K562 (cell line): ENCODE results near the gene WDR3. TPM values are rescaled to one million over a fixed set of nuclear protein-coding genes. Genes with fewer than 3 reads are reported as not detected.

ENCODE experiments used
- CSDE1 ChIP-seq, 2 experiments: fragments of 450-650 bp; IDR thresholded peaks; 2 replicates each; pipeline ENCODE4 v1.6.1; 2016; ENCODE audit warnings: mild to moderate bottlenecking in 1 of 2
- XRCC3 ChIP-seq: fragments of 450-650 bp; IDR thresholded peaks from 2 replicates; pipeline ENCODE4 v1.6.1; 2017; ENCODE audit warnings: mild to moderate bottlenecking, moderate library complexity
- ZNF347 ChIP-seq: fragments of 450-650 bp; formaldehyde crosslinking; IDR thresholded peaks from 2 replicates; pipeline ENCODE4 v1.4.0; 2020; ENCODE audit warnings: low read depth, mild to moderate bottlenecking, moderate library complexity
- ZNF41 ChIP-seq: fragments of 250-450 bp; sonication (Bioruptor Pico); conservative IDR thresholded peaks from 2 replicates; pipeline ENCODE4 v1.4.0; 2020; ENCODE audit warnings: mild to moderate bottlenecking
- ZNF695 ChIP-seq: fragments of 450-650 bp; formaldehyde crosslinking; IDR thresholded peaks from 2 replicates; pipeline ENCODE4 v1.4.0; 2020; ENCODE audit warnings: mild to moderate bottlenecking, moderate library complexity
- ZNF79 ChIP-seq: fragments of 250-450 bp; sonication (Bioruptor Pico); IDR thresholded peaks from 2 replicates; pipeline ENCODE4 v1.4.0; 2020; ENCODE audit warnings: low read depth, mild to moderate bottlenecking, moderate library complexity
- polyA plus RNA-seq, 8 experiments: library from polyadenylated mRNA; depleted of rRNA in 4 of 8; stranded (reverse) in 5 of 8; unstranded in 3 of 8; fragments of >200 nt; fragmentation: Nextera tagmentation in 2 of 8; fragmentation: Illumina TruSeq in 1 of 8; extraction: Ambion mirVana in 2 of 8; extraction: Trizol in 1 of 8; gene quantifications; 2 replicates each; pipeline versions ENCODE4 v1.2.1 to v1.2.3, GENCODE V29; 2011 to 2014; ENCODE audit warnings: inconsistent platforms in 1 of 8, missing spikeins in 1 of 8
- total RNA-seq, 7 experiments: library from RNA; depleted of rRNA in 6 of 7; stranded (reverse); fragments of >200 nt in 6 of 7; fragmentation: Illumina TruSeq in 2 of 7; extraction: Trizol in 2 of 7; gene quantifications; 2 replicates each; pipeline versions ENCODE4 v1.2.1 to v1.2.3, GENCODE V29; 2011 to 2021; ENCODE audit warnings: low replicate concordance in 1 of 7
- TF ChIP-seq, protein P1 (sequence below), 2 experiments: fragments of 450-650 bp in 1 of 2; sonication (generic) in 1 of 2; formaldehyde crosslinking in 1 of 2; IDR thresholded peaks; 2 replicates each; pipeline versions ENCODE4 v1.7.1 to v1.9.0; 2016 to 2022; ENCODE audit warnings: inconsistent platforms in 1 of 2, mild to moderate bottlenecking in 1 of 2, missing genetic modification reagents in 1 of 2
- TF ChIP-seq, protein P2 (sequence below): sonication (generic); formaldehyde crosslinking; IDR thresholded peaks from 2 replicates; pipeline ENCODE4 v1.8.0; 2023; ENCODE audit warnings: mild to moderate bottlenecking, missing genetic modification reagents
- TF ChIP-seq, protein P3 (sequence below): IDR thresholded peaks from 2 replicates; pipeline ENCODE4 v1.6.1; 2011; ENCODE audit warnings: borderline replicate concordance, low read depth, mild to moderate bottlenecking, moderate library complexity, low read length; ENCODE audit not compliant: insufficient read depth, poor library complexity, severe bottlenecking
- TF ChIP-seq, protein P4 (sequence below): sonication (generic); formaldehyde crosslinking; IDR thresholded peaks from 2 replicates; pipeline ENCODE4 v1.8.0; 2022; ENCODE audit warnings: mild to moderate bottlenecking, missing genetic modification reagents

Gene WDR3
- total and polyA plus RNA-seq, 9 of the 15 experiments (the other 6 are each of a cell fraction or from before 2014, with no cell fraction given), result 40.6 to 122 (median 76.5) TPM

DNA sequence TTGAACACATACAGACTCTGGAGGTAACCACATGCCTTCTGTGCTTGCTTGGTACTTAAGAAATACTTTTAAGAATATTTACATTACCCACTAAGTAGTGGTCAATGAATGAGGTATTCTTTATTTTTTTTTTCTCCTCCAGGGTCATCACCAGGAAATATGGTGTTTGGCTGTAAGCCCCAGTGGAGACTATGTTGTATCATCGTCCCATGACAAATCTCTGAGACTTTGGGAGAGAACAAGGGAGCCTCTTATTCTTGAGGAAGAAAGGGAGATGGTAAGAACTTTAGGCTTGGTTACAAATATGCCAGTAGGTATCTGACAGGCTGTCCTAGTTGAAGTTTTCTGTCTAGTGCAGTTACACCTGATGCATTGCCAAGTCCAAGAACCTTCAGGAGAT lies 22.8 kb downstream of the WDR3 start (continued):
- TF ChIP-seq CSDE1 (IDR thresholded peaks at IDR 0.05) (no peak), ZNF41 (CRISPR knock-in tag) (no peak), ZNF79 (no peak), XRCC3 (no peak), ZNF347 (CRISPR knock-in tag) (no peak), ZNF695 (CRISPR knock-in tag) (no peak)
- TF ChIP-seq, protein P1, sequence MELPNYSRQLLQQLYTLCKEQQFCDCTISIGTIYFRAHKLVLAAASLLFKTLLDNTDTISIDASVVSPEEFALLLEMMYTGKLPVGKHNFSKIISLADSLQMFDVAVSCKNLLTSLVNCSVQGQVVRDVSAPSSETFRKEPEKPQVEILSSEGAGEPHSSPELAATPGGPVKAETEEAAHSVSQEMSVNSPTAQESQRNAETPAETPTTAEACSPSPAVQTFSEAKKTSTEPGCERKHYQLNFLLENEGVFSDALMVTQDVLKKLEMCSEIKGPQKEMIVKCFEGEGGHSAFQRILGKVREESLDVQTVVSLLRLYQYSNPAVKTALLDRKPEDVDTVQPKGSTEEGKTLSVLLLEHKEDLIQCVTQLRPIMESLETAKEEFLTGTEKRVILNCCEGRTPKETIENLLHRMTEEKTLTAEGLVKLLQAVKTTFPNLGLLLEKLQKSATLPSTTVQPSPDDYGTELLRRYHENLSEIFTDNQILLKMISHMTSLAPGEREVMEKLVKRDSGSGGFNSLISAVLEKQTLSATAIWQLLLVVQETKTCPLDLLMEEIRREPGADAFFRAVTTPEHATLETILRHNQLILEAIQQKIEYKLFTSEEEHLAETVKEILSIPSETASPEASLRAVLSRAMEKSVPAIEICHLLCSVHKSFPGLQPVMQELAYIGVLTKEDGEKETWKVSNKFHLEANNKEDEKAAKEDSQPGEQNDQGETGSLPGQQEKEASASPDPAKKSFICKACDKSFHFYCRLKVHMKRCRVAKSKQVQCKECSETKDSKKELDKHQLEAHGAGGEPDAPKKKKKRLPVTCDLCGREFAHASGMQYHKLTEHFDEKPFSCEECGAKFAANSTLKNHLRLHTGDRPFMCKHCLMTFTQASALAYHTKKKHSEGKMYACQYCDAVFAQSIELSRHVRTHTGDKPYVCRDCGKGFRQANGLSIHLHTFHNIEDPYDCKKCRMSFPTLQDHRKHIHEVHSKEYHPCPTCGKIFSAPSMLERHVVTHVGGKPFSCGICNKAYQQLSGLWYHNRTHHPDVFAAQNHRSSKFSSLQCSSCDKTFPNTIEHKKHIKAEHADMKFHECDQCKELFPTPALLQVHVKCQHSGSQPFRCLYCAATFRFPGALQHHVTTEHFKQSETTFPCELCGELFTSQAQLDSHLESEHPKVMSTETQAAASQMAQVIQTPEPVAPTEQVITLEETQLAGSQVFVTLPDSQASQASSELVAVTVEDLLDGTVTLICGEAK (IDR thresholded peaks at IDR 0.05), result no peak
- TF ChIP-seq, protein P1 (CRISPR knock-in tag; IDR thresholded peaks at IDR 0.05), result no peak
- TF ChIP-seq, protein P2, sequence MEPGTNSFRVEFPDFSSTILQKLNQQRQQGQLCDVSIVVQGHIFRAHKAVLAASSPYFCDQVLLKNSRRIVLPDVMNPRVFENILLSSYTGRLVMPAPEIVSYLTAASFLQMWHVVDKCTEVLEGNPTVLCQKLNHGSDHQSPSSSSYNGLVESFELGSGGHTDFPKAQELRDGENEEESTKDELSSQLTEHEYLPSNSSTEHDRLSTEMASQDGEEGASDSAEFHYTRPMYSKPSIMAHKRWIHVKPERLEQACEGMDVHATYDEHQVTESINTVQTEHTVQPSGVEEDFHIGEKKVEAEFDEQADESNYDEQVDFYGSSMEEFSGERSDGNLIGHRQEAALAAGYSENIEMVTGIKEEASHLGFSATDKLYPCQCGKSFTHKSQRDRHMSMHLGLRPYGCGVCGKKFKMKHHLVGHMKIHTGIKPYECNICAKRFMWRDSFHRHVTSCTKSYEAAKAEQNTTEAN, result no peak
- TF ChIP-seq, protein P3, sequence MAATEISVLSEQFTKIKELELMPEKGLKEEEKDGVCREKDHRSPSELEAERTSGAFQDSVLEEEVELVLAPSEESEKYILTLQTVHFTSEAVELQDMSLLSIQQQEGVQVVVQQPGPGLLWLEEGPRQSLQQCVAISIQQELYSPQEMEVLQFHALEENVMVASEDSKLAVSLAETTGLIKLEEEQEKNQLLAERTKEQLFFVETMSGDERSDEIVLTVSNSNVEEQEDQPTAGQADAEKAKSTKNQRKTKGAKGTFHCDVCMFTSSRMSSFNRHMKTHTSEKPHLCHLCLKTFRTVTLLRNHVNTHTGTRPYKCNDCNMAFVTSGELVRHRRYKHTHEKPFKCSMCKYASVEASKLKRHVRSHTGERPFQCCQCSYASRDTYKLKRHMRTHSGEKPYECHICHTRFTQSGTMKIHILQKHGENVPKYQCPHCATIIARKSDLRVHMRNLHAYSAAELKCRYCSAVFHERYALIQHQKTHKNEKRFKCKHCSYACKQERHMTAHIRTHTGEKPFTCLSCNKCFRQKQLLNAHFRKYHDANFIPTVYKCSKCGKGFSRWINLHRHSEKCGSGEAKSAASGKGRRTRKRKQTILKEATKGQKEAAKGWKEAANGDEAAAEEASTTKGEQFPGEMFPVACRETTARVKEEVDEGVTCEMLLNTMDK, result no peak
- TF ChIP-seq, protein P4, sequence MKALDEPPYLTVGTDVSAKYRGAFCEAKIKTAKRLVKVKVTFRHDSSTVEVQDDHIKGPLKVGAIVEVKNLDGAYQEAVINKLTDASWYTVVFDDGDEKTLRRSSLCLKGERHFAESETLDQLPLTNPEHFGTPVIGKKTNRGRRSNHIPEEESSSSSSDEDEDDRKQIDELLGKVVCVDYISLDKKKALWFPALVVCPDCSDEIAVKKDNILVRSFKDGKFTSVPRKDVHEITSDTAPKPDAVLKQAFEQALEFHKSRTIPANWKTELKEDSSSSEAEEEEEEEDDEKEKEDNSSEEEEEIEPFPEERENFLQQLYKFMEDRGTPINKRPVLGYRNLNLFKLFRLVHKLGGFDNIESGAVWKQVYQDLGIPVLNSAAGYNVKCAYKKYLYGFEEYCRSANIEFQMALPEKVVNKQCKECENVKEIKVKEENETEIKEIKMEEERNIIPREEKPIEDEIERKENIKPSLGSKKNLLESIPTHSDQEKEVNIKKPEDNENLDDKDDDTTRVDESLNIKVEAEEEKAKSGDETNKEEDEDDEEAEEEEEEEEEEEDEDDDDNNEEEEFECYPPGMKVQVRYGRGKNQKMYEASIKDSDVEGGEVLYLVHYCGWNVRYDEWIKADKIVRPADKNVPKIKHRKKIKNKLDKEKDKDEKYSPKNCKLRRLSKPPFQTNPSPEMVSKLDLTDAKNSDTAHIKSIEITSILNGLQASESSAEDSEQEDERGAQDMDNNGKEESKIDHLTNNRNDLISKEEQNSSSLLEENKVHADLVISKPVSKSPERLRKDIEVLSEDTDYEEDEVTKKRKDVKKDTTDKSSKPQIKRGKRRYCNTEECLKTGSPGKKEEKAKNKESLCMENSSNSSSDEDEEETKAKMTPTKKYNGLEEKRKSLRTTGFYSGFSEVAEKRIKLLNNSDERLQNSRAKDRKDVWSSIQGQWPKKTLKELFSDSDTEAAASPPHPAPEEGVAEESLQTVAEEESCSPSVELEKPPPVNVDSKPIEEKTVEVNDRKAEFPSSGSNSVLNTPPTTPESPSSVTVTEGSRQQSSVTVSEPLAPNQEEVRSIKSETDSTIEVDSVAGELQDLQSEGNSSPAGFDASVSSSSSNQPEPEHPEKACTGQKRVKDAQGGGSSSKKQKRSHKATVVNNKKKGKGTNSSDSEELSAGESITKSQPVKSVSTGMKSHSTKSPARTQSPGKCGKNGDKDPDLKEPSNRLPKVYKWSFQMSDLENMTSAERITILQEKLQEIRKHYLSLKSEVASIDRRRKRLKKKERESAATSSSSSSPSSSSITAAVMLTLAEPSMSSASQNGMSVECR, result no peak
